Epithelial cell of esophagus (primary cell): Measurements from ENCODE around the gene FAU.
"Not testable (repeated sequence)": the region's sequence is repeated elsewhere in the genome, so short reads cannot be mapped to it uniquely, and the experiment has no call there.

Experiments
- DNase-seq: peaks from one replicate; pipeline ENCODE4 v3.0.0; 2010; ENCODE audit warnings: low read depth
- H3K4me3 ChIP-seq: 2 replicates; pipeline ENCODE4 v1.5.1; 2011; ENCODE audit warnings: mild to moderate bottlenecking, low read length, control low read depth
- CTCF ChIP-seq: IDR thresholded peaks from 2 replicates; pipeline ENCODE4 v1.5.1; 2011; ENCODE audit warnings: low read depth, mild to moderate bottlenecking, low read length, control low read depth, inconsistent platforms; ENCODE audit not compliant: insufficient read depth; ENCODE audit errors: missing control alignments

The FAU gene

GRCh38 chr11:65126624-65127274, 4.8 kb upstream of the FAU start:
- DNase-seq: no peak
- TF ChIP-seq CTCF: no peak
- H3K4me3 ChIP-seq: no peak overlapping the region

- DNase-seq: no peak
- H3K4me3 ChIP-seq: no peak overlapping the region
- no peak for TF ChIP-seq CTCF
Observed at GRCh38 chr11:65125197-65126056, 3.5 kb upstream of the FAU start.

GRCh38 chr11:65124480-65125196, 2.7 kb upstream of the FAU start:
- H3K4me3 ChIP-seq: no peak overlapping the region
- TF ChIP-seq CTCF: no peak
- no peak for DNase-seq

- TF ChIP-seq CTCF: no peak
- H3K4me3 ChIP-seq: peak overlapping the region; percentile 99
- DNase-seq: no peak
Observed at GRCh38 chr11:65121447-65121864, 478 bp downstream of the FAU start.

- TF ChIP-seq CTCF: no peak
- DNase-seq: no peak
- H3K4me3 ChIP-seq: peak overlapping the region; percentile 99
Observed at GRCh38 chr11:65120831-65121230, 1.1 kb downstream of the FAU start.

GRCh38 chr11:65119670-65119995, 2.3 kb downstream of the FAU start:
- no peak for TF ChIP-seq CTCF
- no peak for DNase-seq
- no peak overlapping the region for H3K4me3 ChIP-seq

GRCh38 chr11:65118891-65119669, 2.9 kb downstream of the FAU start:
- DNase-seq: peak; percentile 20
- H3K4me3 ChIP-seq: not testable (repeated sequence)
